ENCODE results near the gene ARL10. TPM values are rescaled to one million over a fixed set of nuclear protein-coding genes. Genes with fewer than 3 reads are reported as not detected.
A peak's percentile ranks its signal among the peaks of the same experiment; 100 is the strongest.

The ARL10 gene
- total RNA-seq, 1 donor from 2014 or later: 20.2 TPM

DNA sequence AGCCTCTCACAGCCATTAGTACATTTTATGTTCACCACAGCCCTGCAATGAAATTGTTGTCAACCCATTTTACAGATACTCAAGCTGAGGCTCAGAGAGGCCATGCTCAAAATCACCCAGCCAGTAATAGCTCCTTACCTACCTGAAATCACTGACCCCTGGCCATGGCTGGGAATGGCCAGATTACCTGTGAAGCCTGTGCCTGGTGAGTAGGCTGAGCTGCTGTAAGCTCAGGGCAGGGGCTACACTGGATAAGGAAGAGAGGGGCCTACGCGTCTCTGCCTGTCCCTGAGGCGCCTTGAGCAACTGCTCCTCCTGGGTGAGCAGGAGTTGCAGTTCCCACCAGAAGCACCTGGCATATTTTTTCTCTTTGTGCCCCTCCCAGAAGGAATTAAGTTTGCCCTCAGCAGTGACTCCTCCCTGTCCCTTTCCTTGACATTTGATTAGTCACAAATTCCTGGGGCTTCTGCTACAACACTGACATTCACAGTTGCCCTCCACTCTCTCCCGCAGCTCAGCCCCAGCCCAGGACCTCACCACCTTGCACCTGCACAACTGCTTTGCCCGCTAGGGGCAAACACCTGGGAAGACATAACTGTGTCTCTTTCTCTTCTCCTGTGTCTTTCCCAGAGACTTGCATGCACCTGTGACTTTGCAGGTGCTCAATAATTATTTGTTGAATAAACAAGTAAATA is 45.3 kb downstream of the ARL10 start:
- no peak for DNase-seq (ENCODE audit: low read depth)

DNA sequence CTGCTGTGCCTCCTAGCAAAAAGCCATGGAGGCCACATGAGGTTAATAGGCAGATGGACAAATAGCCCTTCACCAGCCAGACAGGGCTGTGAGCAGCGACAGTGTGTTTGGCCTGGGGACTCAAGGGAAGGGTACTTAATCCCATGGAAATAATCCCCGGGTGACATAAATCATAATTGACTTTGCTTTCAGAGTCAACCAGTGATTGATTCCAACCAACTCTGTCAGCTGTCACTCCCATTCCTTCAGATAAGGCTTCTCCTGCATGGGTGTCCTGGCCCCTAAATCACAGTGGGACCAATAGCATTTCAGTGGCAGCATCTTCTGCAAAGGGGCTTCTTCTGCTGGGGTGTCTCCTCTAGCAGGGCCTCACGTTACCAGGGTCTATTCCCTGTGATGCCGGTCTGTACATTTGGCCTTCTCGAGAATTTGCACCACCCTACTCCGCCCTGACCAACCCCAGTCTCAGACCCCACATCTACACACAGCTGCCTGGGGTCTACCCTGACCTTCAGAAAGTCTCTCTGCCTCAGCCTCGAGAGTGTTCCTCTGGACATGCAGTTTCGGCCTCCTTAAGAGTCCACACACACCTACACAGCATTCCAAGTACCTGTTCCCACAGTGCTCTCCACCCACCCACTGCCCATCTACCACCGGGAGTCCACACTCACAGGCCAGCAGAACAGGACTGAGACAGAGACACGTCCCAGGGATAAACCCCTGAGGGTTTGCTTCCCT is 47.4 kb downstream of the ARL10 start:
- no peak for DNase-seq (ENCODE audit: low read depth)

DNA sequence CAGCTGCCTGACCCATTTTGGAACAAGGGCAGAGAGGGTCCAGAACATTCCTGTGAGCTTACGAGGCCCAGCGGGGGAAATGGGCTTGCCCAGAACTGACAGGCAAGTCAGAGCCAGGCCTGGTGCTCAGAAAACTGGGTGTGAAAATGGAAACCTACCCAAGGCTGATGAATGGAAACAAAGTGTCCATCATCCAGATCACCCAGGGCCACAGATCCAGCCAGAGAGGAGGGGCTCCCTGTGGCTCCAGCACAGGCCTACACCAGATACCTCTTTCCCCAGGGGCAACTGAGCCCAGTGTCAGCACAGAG is 47.9 kb downstream of the ARL10 start:
- no peak for DNase-seq (ENCODE audit: low read depth)

DNA sequence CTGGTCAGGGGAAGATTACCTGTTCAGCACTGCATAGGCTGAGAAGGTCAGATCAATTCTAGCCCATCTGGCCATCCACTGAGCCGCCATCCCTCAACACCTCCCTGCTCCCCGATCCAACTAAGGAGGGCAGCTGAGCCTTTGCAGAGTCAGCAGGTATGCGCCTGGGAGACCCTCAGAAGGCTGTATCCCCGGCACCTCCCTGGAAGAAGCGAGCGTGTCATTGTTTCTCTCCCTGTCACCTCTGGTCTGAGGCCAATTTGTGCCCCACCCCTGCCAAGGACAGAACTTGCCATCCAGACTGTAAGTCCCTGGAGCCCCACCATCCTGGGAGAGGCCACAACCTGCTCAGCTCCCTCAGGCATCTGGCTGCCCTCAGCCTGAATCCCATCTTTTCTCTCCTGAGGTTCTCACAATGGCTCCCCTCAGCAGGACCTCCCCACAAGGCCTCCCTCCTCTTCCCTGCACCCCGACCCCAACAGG is 48.5 kb downstream of the ARL10 start:
- no peak for DNase-seq (ENCODE audit: low read depth)

DNA sequence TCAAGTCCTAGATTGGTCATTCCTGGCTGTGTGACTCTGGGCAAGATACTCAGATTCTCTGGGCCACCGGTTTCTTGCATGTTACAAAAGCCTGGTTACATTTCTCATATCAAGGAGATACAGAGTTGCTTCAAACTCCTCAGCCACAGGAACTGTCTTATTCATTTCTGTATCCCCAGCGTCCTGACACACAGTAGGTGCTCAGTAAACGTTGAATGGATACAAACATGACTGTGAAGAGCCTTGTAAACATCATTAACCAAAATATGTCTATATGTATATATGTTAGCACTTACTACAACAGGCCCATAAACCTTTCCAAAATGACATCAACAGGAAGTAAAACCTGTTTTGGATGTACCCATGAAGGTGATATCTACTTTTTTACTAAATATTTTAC is 49.4 kb downstream of the ARL10 start:
- no peak for DNase-seq (ENCODE audit: low read depth)

DNA sequence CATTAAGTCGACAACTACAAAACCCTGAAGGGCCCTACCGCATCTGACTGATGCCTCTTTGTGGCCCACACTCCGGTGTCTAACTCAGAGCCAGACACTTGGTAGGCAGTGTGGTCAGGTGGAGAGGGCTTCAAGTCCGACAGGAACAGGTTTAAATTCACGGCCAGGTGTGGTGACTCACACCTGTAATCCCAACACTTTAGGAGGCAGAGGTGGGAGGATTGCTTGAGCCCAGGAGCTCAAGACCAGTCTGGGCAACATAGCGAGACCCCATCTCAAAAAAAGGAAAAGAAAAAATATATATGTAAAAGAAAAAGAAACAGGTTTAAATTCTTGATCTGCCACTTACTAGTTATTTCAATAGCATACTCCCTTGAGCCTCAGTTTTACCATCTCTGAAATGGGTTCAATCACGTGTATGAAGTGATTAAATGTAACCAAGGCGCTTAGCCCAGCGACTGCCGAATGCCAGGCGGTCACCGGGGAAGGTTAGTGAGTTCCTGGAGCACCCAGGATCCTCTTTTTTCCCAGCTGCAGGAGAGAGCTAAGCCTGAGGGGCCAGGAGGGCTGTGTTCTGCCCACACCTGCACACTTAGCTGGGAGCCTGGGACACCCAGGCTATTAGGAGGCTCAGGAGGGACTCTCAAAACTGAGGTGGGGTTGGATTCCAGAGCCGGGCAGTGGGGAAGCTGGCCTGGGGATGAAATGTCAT is 50.1 kb downstream of the ARL10 start:
- no peak for DNase-seq (ENCODE audit: low read depth)

DNA sequence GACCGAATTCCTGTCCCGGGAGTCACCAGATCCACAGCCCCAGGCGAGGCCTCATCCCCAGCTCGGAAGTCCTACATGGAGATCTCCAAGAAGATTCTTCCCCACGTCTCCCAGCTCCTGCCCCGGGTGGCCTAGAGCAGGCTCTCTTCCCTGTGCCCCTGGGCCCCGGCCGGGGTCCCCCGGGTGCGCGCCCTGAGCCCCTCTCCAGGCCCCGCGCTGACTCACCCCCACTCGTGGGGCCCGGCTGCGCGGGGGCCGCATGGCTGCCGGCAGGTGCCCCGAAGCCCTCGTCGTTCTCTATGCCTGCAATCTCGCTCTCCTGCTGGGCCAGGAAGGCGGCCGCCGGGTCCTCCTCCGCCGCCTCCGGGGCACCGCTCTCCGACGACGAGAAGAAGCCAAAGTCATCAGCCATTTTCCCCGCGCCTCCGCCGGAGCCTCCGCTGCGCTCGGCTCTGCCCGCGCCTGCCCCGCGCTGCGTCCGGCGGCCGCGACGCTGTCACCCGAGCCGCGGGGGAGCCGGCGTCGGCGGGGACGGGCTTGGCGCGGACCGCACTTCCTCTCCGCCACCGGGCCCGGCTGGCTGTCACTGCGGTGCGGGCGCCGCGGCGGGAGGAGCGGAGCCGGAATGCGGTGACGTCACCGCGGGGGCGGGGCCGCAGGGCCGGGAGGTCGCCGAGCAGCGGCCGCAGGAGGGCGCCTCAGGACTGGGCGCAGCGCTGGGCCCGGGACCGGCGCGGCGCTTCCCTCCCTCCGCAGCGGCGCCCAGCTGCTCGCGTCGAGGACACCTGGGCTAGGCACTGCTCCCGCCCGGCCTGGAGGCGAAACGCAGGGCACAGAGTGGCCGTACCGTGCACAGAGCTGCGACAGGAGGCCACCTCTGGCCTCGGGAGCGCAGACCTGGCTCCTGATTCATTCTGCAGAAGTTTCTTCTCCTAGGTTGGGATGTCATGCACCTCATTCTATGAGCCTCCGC is 51.0 kb downstream of the ARL10 start, which contains the start of gene CLTB:
TSS of gene CLTB (minus strand) at position 588 of the 973 bp plus-strand sequence. CDS start at position 412, 176 bp downstream.
- DNase-seq (ENCODE audit: low read depth): peak; percentile 52

DNA sequence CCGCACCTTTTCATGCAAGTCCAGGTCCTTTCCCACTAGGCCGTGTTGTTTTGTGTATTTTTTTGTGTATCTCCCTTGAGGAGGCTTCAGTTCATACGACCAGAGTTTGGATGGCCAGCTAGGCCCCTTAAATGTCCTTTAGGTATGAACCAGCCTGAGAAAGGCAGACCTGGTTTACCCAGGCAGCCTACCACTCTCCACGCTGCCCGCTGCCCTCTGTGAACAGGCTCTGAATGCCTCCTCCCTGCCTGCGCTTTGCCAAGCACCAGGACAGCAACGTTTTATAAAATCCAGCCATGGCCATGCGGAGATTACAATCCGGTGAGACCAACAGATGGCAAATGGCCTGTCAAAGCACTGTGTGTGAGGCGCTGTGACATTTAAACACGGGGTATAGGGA is 51.7 kb downstream of the ARL10 start:
- no peak for DNase-seq (ENCODE audit: low read depth)

DNA sequence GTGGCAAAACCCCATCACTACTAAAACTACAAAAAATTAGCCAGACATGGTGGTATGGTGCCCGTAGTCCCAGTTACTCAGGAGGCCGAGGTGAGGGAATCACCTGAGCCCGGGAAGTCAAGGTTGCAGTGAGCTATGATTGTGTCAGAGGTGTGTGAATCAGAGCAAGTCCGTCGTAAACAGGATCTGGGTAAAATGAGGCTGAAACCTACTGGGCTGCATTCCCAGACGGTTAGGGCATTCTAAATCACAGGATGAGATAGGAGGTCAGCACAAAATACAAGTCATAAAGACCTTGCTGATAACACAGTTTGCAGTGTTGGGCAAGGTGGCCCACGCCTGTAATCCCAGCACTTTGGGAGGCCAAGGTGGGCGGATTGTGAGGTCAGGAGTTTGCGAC is 53.0 kb downstream of the ARL10 start:
- DNase-seq (ENCODE audit: low read depth): peak; percentile 49

DNA sequence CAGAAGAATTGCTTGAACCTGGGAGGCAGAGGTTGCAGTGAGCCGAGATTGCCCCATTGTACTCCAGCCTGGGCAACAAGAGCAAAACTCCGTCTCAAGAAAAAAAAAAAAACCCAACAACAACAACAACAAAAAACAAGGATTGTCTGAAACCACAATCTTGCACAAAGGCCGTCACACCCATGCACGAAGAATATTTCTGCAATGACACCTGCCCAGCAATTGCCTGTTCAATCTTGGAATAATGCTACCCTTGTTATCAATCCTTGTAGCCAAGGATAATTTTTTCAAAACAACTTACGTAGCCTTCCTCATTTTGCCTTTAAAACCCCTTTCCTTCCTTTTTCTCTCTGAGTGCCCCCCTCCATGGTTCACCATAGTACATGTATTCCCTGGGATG is 54.8 kb downstream of the ARL10 start:
- no peak for DNase-seq (ENCODE audit: low read depth)

DNA sequence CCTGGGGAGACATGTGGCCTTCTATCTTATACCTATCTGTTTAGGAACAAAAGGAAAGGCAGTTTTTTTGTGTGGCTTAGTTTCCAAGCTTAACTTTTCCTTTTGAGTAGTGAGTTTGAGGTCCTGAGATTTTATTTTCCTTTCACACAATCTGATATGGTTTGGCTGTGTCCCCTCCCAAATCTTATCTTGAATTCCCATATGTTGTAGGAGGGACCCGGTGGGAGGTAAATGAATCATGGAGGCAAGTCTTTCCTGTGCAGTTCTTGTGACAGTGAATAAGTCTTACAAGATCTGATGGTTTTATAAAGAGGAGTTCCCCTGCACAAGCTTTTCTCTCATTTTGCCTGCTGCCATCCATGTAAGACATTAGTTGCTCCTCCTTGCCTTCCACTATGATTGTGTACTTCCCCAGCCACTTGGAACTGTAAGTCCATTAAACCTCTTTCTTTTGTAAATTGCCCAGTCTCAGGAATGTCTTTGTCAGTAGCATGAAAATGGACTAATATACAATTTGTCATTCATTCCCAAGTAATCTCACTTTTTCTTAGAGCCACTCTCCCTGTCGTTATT is 55.8 kb downstream of the ARL10 start:
- no peak for DNase-seq (ENCODE audit: low read depth)

DNA sequence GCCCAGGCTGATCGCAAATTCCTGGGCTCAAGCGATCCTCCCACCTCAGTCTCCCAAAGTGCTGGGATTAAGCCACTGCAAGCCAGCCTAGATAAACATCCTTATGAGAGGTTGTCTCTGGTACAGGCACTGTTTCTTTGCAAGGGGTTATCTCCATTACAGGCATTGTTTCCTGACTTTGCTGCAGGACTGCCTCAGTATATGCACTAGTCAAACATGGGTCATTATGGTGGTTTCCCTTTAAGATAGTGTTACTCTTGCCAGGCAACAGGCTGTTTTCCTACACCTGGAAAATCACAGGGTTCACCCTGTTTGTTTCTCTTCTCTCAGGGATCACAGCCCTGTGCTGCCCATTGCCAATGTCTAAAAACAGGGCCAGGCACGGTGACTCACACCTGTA is 58.9 kb downstream of the ARL10 start:
- DNase-seq (ENCODE audit: low read depth): no peak

DNA sequence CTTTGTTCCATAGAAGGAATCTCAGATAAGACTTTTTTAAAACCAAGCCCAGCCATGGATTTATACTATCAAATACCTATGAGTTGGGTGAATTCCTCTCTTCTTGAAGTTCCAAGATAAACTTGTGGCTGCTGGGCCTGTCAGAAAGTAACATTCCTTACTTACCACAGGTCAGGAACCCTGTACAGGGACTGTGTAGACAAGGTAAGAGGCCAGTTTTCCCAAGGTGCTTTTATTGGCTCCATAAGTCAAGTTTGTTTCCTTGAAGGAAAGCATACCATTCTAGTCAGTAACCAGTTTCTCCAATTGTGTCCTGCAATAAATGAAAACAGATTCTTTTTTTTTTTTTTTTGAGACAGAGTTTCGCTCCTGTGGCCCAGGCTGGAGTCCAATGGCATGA is 59.9 kb downstream of the ARL10 start:
- DNase-seq (ENCODE audit: low read depth): peak; percentile 50

DNA sequence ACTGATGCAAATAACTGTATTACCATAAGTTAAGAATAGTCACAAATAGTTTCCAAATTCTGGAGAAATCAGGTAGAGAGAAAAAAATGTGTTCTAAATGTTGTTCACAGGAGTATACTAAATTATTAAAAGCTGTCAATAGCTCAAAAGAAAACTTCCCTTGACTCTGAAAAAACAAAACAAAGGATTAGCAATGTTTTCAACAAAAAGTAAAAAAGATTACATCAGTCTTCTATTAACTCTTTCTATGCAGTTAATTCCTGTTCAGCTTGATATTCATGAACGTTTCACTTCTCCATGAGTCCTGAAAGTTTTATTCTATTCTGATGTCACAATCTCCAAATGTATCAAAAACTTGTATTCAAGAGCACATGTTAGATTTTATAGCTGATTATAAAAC is 60.5 kb downstream of the ARL10 start:
- no peak for DNase-seq (ENCODE audit: low read depth)

DNA sequence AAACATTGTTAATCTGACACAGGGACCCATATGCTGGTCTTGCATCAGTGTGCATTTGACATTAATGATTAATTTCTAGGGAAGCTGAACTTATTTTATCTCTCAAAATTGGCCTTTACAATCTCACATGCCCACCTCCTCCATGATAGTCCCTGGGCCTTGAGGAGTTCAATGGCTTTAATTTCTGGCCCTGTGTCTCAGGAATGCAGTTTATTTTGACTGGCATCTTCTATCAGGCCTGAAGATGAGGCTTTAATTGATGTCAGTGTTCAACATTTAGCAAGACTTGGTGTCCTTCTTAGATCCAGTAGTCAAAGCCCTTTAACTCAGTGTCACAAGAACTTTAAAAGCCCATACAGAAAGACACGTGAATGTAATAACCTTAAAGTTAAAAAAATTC is 61.6 kb downstream of the ARL10 start:
- DNase-seq (ENCODE audit: low read depth): no peak

DNA sequence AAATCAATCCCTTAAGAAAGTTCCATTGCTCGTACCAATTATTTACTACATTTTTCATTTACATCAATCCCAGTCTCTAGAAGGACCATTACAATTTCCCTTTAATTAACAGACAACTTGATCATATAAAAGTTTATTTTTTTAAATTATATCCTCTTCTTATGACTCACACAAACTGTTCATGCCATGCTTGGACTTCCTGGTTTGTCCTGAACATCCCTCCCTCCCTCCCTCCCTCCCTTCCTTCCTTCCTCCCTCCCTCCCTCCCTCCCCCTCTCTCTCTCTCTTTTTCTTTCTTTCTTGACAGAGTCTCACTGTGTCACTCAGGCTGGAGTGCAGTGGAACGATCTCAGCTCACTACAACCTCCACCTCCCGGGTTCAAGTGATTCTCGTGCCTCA is 62.7 kb downstream of the ARL10 start:
- peak; percentile 40 for DNase-seq (ENCODE audit: low read depth)

DNA sequence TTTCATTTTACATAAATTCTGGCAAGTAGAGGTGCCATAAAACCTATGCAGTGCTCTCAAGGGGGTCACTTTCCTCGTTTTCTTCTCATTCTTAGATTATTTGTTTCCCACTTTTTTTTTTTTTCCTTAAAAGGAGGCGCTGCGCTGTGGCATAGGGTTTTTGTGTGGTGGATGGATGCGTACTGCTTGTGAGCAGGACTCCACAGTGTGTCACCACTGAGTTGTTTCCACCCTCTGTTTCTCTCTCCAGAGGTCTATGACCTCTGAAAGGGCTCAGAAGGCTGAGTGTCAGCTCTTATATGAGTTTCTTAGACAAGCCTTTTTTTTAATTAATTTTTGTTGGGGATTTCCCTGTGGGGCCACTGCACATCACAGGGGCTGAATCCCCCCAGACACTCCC is 64.7 kb downstream of the ARL10 start:
- DNase-seq (ENCODE audit: low read depth): no peak

Measured in renal cortical epithelial cell (primary cell).